Stimulated activated CD4-positive, alpha-beta T cell treated with anti-CD3 and anti-CD28 coated beads, TNF-alpha, amount 100 ng/mL, for 4 hours (primary cell): ENCODE results near the gene CXCL1.
"Not testable (repeated sequence)": the region's sequence is repeated elsewhere in the genome, so short reads cannot be mapped to it uniquely, and the experiment has no call there.

Experiments
- DNase-seq, 3 experiments: peaks; one replicate each; pipeline ENCODE4 v3.0.0-alpha.2; 2020; ENCODE audit warnings: low read depth in 3 of 3

Gene CXCL1

GRCh38 chr4:73874386-73874785, 5.2 kb downstream of the CXCL1 start:
- DNase-seq, result no peak

- DNase-seq, result no peak
Measured at GRCh38 chr4:73875401-73875800, 6.2 kb downstream of the CXCL1 start.

DNA sequence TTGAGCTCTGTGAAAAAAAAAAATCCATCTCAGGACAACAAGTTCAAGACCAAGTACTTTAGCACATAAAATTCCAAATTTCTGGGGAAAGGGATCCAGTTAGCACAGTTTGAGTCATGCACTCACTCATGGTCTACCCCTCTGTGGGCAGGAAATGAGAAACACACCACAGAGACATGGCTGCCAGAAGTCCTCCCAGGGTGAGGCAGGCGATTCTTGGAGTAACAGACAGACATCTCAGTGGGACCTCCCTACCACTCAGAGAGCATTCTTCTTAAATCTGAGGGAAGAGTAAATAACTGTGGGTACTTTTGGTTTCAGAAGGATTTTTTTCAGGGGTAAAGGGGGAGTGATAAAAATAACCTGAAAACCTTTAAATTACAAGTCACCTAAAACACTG, 14.1 kb downstream of the CXCL1 start:
- no peak for DNase-seq

- no peak for DNase-seq
Measured at GRCh38 chr4:73885574-73886267, 16.5 kb downstream of the CXCL1 start.

DNA sequence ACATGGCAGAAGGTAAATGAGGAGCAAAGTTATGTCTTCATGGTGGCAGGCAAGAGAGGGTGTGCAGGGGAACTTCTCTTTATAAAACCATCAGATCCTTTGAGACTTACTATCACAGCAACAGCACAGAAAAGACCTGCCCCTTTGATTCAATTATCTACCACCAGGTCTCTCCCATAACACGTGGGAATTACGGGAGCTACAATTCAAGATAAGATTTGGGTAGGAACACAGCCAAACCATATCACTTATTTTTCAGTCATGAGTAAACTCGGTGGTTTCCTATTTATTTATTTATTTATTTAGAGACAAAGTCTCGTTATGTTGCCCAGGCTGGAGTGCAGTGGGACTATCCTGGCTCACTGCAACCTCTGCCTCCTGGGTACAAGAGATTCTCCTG, 22.1 kb downstream of the CXCL1 start:
- no peak for DNase-seq

DNA sequence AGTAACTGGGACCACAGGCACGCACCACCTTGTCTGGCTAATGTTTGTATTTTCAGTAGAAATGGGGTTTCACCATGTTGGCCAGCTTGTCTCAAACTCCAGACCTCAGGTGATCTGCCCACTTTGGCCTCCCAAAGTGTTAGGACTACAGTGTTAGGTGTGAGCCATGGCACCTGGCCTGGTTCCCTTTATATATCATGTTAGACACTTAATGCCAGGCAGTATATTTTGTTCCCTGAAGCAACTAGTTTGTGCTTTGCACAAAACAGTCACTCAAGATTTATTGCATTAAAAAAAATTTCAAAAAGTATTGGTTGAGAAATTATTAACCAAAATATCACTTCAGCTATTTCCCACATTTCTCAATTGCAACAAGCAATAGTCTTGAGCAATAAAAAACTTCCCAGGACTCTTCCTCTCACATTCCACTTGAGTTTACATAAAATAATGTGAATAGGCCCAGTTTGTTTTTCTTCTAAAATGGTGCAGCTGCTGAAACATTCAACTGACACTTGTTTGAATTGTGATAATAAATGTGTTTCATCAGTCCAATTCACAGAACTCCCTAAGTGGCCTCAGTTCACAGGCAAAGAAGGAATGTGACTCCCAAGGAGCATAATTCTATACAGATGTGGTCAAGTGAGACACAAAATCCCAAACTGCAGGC, 22.7 kb downstream of the CXCL1 start:
- no peak for DNase-seq

GRCh38 chr4:73892966-73893365, 23.8 kb downstream of the CXCL1 start:
- no peak for DNase-seq

DNA sequence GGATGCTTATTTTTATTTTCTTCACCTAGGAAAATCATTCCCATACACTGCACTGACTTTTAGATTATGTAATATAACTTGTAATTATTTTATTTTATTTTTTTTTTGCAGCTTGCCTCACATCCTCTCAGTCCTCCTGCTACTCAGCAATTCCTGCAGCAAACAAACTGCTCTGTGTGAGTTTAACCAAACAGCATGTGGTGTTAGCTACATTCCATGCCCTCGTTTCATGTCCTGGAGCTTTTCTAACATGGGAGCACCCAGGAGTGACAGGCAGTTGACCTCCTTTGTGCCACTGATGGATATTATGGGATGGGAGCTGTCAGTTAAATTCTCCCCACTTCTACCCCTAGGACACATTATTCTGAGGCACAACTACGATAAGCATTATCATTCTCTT, 24.8 kb downstream of the CXCL1 start:
- DNase-seq, result no peak

DNA sequence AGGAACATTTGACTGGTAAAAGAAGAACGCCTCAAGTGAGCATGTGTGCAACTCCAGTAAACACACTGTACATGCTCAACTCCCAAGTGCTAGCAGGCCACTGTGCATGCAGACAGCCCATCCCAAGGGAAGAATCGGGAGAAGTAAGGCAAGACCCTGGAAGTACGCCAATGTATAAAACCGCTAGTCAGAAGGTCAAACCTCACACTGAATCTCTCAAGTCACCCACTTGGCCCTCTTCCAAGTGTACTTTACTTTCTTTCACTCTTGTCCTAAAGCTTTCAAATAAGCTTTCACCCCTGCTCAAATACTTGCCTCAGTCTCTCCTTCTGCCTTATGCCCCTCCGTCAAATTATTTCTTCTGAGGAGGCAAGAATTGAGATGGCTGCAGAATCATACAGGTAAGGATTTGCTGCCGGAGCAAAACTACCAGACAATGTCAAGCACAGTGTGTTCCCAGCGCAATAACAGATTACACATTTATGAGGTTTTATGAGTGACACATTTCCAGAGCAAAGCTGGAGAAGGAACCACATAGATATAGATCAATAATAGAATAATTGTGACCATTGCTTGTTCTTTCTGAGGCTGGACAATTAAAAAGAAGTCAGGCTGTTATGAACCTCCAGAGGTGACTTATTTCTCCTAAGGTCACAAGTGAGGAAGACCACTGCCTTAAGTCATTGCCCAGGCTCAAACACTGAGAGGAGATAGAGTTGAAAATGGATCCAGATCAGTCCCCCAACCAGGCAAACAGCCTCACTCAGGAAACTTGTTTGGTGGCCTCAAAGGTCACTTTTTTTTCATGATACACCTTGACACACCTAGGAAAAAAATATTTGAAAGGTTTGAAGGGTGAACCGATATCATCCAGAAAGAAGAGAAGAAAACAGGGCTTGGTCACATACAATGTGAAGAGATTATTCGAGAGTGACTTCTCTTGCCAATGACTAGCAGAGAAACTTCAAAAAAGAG, 26.3 kb downstream of the CXCL1 start:
- no peak for DNase-seq

- DNase-seq, result no peak
Measured at GRCh38 chr4:73896416-73896815, 27.2 kb downstream of the CXCL1 start.

GRCh38 chr4:73897380-73898136, 28.4 kb downstream of the CXCL1 start:
- no peak for DNase-seq

DNA sequence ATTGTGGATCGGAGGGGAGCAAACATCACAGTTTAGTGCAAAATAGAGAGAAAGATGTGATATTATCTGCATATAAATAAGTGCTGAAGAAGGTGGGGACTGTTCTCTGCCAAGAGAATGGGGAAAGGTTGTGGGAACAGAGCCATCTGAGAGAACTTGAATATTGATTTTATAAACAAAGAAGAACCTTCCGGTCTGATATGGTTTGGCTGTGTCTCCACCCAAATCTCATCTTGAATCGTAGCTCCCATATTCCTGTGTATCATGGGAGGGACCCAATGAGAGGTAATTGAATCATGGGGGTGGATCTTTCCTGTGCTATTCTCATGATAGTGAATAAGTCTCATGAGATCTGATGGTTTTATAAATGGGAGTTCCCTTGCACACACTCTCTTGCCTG, 30.1 kb downstream of the CXCL1 start:
- DNase-seq, result not testable (repeated sequence)

- DNase-seq, result no peak
Measured at GRCh38 chr4:73901031-73901430, 31.8 kb downstream of the CXCL1 start.

GRCh38 chr4:73902038-73902637, 32.9 kb downstream of the CXCL1 start:
- no peak for DNase-seq

- no peak for DNase-seq
Measured at GRCh38 chr4:73902817-73903547, 33.8 kb downstream of the CXCL1 start.

DNA sequence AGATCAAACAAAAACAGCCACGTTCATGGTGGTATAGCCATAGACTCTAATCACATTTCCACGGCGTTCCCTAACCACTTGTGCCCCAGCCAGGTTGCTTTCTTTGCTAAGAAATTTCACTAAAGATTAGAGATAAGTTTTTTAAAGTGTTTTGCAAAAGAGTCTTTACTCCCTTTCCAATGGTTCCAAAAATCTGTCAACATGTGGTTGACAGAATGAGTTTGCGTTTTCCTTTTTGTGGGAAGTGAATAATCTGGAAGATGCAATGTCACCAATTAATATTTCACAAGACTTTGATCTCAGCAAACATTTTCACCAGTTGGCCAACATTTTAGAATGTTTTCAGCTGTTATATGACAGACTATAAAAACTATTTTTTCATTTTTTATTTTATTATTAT, 35.3 kb downstream of the CXCL1 start:
- no peak for DNase-seq

- no peak for DNase-seq
Measured at GRCh38 chr4:73908965-73909364, 39.8 kb downstream of the CXCL1 start.

GRCh38 chr4:73911746-73912145, 42.6 kb downstream of the CXCL1 start:
- no peak for DNase-seq

DNA sequence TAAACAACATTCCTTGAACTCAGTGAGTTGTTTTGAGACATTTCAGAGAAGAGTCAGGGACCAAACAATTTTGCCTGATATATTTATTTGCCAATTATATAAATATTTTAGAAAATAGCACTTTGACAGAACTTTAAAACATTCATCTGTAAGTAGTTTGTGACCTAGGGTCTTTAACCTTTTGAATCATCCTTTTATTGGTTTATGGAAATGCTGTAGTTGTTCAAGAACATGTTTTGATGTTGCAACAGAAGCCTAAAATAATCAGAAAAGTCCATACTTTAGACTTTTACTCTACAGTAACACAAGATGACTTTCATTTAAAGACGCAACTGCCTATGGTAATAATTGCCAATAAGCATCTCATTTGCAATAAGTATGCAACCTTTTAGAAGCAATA, 43.0 kb downstream of the CXCL1 start:
- no peak for DNase-seq

DNA sequence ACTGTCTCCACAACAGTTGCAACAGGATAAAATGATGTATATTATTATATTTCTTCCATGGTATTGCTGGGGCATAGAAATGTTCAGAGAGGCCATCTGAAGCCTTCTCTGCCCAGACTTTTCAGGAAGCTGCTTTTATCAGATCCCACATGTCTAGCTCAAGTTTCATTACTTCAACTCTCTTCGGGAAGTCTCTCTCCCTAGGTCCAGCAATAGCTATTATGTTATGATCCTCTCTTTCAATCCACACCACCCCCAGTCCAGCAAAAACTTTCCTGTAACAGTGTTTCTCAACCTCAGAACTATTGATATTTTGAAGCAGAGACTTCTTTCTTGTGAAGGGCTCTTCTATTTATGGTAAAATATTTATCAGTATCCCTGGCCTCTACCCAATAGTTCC, 44.9 kb downstream of the CXCL1 start:
- DNase-seq, result no peak
